Medulla oblongata (tissue), 1 donor: ENCODE results near the gene FBXW7.
A peak's percentile ranks its signal among the peaks of the same experiment; 100 is the strongest.

Experiments
- DNase-seq: peaks from one replicate; pipeline ENCODE4 v3.0.0-alpha.2; 2015; ENCODE audit errors: extremely low spot score

Gene FBXW7

DNA sequence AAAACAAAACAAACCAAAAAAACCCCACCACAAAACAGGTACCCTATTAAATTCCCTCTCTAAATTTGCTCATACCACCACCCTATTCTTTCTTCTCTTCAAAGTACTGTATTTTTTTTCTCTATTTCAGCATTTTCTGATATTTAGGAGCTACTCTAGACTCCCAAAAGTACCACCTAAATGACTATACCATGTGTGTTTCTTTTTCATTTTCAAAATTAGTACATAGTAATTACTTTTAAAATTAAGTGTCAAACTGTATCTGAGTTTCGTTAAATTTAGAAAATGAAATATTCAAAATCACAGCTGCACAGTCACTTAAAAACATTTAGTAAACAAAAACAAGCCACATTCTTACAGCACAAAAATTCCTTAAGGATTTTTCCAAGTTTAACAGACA lies 161.7 kb downstream of the FBXW7 start:
- no peak for DNase-seq

DNA sequence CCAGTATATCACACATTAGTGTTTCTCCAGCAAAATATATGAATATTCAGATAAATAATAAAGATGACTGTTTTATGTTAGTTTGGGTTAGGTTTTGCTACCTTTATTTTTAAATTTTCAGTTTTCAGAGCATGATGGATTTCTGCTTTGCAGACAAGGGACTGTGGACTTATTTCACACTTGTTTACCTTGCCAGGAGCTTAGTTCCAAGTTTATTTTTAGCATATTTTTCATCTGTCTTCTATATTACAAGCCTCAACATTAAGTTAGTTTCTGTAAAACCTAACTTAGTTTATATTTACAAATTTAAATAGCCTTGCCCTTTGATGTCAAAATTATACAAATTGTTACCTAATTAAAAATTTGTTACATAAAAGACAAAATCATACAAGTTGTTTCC lies 163.4 kb downstream of the FBXW7 start:
- no peak for DNase-seq

- no peak for DNase-seq
Observed at GRCh38 chr4:152369902-152370295, 166.0 kb downstream of the FBXW7 start.

DNA sequence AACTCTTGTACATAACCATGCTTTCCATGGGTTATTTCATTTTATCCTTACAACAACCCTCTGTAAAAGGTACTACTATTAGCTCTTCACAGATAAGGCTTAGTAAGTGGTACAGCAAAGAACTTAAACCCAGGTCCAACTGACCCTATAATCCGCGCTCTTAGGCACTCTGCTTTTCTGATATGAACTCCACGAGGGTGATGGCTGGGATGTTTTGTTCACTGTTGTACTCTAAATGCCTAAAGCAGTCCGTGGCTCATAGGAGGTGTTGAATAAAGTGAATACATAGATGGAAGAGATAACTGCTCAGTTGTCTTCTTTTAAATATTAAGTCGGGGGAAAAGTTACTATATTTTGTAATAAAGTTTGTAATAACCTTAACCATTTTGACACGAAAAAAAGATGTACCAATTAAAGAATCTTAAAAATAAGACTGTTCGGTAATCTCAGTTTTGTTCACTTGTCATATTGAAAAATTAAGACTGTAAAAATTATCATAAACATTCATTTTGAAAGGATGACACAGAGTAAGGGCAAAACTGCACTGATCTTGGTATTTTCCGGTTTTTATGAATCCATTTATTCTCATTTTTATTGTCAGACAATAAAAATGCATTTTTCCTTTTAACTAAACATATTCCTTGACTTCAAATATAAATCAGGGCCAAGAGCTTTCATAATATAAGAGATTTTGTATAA lies 166.5 kb downstream of the FBXW7 start:
- DNase-seq: no peak

- DNase-seq: no peak
Observed at GRCh38 chr4:152368001-152368400, 167.9 kb downstream of the FBXW7 start.

DNA sequence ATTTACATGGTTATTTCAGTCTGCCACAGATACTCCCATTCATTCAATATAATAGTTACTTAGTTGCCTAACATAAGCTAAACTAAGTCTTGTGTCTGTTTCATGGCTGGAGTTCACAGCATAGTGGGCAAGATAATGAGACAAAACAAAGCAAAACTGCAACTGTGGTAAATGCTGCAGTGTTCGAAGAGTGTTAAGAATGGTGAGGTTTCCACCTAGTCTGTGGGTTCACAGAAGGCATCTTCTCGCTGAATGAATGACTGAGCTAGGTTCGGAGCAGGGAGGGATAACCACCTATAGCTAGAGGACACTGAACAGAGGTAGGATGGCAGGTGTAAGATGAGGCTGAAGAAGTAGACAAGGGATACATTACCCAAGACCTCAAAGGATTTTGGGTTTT lies 171.0 kb downstream of the FBXW7 start:
- no peak for DNase-seq

GRCh38 chr4:152364383-152364782 lies 171.5 kb downstream of the FBXW7 start:
- DNase-seq: no peak

GRCh38 chr4:152363904-152364303 lies 172.0 kb downstream of the FBXW7 start:
- no peak for DNase-seq

DNA sequence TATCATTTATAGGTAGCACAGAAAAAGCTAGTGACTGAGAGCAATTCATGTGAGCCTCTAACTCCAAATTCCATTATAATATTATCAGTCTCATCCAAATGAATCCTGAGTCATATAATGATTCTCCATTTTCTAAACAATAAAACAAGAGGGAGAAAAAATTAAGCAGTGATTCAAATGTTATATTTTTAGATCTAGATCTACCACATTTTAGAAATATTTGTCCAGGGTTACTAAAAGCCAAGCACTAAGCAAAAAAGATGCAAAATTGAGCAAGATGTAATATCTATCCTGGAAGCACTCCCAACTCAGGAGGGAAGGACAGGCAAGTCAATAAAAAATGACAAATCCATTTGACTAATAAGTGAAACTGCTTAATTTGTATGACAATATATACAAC lies 172.8 kb downstream of the FBXW7 start:
- no peak for DNase-seq

- no peak for DNase-seq
Observed at GRCh38 chr4:152360045-152360410, 175.9 kb downstream of the FBXW7 start.

- DNase-seq: no peak
Observed at GRCh38 chr4:152359208-152360044, 176.5 kb downstream of the FBXW7 start.

- DNase-seq: no peak
Observed at GRCh38 chr4:152357206-152357605, 178.7 kb downstream of the FBXW7 start.

- no peak for DNase-seq
Observed at GRCh38 chr4:152356428-152357034, 179.4 kb downstream of the FBXW7 start.

- peak; percentile 83 for DNase-seq
Observed at GRCh38 chr4:152352622-152353116, 183.2 kb downstream of the FBXW7 start.

DNA sequence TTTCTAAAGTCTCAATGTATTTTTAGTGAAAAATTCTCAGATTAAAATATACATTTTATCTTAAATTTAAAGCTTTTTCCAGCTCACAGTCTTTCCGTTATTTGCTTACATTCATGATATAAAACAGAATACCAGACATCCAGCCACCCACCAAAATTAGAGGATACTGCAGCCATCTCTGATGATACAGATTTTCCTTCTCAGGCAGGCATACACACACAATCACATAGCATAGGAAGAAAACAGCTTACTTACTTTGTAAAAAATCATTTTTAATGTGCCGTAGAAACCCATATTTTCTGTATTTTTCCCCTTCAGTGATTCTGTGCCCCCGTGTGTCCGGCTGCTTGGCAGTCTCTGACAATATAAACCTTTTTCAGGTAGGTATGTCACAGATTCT lies 183.7 kb downstream of the FBXW7 start:
- no peak for DNase-seq

- DNase-seq: no peak
Observed at GRCh38 chr4:152351080-152351479, 184.8 kb downstream of the FBXW7 start.

DNA sequence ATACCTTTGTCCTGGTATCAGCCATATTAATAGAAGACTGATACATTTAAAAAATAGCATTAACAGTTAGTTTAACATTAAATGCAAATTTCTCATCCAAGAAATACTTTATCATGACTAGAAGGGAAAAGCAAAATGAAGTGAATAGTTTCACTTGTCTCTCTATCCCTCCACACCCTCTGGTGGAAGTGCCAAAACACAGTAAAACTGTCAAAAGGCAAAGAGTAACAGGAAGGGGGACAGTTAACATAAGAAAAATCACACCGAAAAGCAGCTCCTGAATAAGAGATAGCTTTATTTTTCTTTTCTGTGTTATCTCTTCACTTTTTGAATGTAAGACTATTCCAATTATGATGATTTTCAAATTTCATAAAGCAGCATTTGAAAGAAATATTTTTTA lies 187.2 kb downstream of the FBXW7 start:
- DNase-seq: peak; percentile 63

DNA sequence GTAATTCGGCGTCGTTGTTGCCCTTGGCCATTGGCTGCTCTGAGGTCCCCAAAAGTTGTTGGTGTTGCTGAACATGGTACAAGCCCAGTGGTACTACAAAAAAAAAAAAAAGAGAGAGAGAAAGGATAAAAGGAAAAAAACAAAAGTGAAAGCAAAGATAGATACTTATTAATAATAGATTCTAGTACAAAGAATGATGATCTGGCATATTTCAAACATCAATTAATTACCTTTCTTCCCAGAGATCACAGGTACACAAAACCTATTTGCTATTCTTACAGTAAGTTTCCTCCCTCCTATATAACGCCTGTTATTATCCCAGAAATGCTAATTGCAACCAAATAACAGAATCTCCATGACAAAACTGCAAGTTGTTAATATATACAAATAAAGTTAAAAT lies 188.9 kb downstream of the FBXW7 start:
- DNase-seq: no peak

DNA sequence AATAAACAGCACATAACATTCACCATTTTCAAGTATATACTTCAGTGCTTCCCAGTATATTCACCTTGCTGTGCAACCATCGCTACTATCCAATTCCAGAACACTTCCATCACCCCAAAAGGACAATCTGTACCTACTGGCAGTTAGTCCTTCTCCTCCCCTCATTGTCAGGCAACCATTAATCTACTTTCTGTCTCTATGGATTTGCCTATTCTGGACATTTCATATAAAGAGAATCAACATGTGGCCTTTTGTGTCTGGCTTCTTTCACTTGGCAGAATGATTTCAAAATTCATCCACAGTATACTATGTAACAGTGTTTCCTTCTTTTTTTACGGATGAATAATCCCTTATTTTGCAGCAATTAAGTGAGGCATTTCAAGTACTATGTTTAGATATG lies 189.4 kb downstream of the FBXW7 start:
- DNase-seq: no peak

DNA sequence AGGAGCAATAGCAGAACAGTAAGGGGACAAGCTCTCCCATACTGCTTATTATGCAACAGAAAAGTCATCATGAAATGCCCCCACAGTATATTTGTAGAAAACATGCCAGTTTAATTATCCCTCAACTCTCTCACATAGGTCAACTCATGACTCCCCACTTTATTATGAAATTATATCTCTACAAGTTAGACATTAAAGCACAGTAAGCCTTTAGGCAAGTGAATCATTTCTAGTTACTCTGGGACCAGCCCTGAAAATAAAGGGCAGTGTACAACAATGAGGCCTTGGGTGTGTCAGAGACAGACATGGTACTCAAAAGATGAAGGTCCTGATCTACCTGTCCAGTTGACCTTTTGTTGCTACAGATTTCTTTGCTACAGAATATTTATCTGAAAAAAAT lies 191.9 kb downstream of the FBXW7 start:
- DNase-seq: no peak

DNA sequence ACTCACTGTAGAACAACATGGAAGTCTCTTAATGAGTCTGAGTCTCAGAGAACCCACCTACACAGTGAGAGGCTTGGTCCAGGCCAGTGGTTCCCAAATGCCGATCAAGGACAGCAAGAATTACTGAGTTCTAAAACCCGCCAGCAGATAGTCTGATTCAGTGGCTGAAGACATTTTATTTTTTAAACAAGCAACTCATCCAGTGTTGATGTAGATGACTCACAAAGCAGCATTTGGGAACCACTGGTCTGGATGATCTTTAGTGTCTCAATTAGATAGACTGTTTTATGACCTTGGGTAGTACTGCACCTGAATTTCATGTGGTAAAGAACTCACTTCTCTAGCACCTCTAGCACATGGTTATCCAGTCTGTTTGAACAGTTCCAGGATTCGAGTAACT lies 193.6 kb downstream of the FBXW7 start:
- DNase-seq: no peak

DNA sequence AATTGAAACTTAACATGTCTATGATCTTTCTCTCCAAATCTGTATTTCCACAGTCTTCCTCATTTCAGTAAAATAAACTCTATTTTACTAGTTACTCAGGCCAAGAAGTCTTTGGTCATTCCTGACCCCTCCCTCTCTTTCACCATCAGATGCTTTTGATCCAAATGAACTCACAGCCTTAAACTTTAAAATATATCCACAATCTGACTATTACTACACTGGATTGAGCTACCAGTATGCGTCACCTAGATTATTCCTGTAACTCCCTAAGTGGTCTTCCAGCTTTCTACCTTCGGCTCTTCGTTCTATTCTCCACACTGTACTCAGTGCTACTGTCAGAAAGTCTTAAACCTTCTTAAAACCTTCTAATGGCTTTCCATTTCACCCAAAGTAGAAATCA lies 195.1 kb downstream of the FBXW7 start:
- no peak for DNase-seq

GRCh38 chr4:152339576-152339975 lies 196.3 kb downstream of the FBXW7 start:
- DNase-seq: no peak
